CD4-positive, CD25-positive, alpha-beta regulatory T cell (primary cell): Measurements from ENCODE around the gene C6orf58. TPM values are rescaled to one million over a fixed set of nuclear protein-coding genes. Genes with fewer than 3 reads are reported as not detected.
"Not testable (repeated sequence)": the region's sequence is repeated elsewhere in the genome, so short reads cannot be mapped to it uniquely, and the experiment has no call there.

ENCODE experiments used
- ATAC-seq, 2 donors: fragments of 150-1000 bp; cut with Tn5 transposase; one replicate each; pipeline ENCODE4 v1.10.0; 2021; ENCODE audit warnings: low read depth in 2 of 2, moderate number of reproducible peaks in 2 of 2, moderate library complexity in 1 of 2
- DNase-seq, 3 donors: peaks; one replicate each; pipeline versions ENCODE4 v3.0.0 to v3.0.0-alpha.2; 2012 to 2022; ENCODE audit warnings: mixed read lengths in 1 of 3
- H3K27ac ChIP-seq: one replicate; pipeline ENCODE4 v1.7.0; 2013; ENCODE audit warnings: mild to moderate bottlenecking, low read length; ENCODE audit not compliant: insufficient read depth, poor library complexity, severe bottlenecking
- H3K27me3 ChIP-seq: one replicate; pipeline ENCODE4 v1.7.0; 2013; ENCODE audit warnings: low read length; ENCODE audit not compliant: control insufficient read depth, insufficient read depth
- H3K36me3 ChIP-seq: one replicate; pipeline ENCODE4 v1.7.0; 2013; ENCODE audit warnings: mild to moderate bottlenecking, low read length, moderate library complexity; ENCODE audit not compliant: control insufficient read depth, insufficient read depth
- H3K4me1 ChIP-seq: 2 replicates; pipeline ENCODE4 v1.7.0; 2013; ENCODE audit warnings: mild to moderate bottlenecking, low read length; ENCODE audit not compliant: insufficient read depth, control insufficient read depth, poor library complexity, severe bottlenecking
- H3K4me3 ChIP-seq: one replicate; pipeline ENCODE4 v1.7.0; 2013; ENCODE audit warnings: low read depth, mild to moderate bottlenecking, low read length, moderate library complexity
- H3K9me3 ChIP-seq, 2 experiments: 1 replicate in 1 of 2; 2 replicates in 1 of 2; pipeline ENCODE4 v1.7.0; 2013; ENCODE audit warnings: low read length in 2 of 2, mild to moderate bottlenecking in 1 of 2, moderate library complexity in 1 of 2; ENCODE audit not compliant: control insufficient read depth in 2 of 2
- H3K27ac Mint-ChIP-seq, 3 donors: one replicate each; pipeline ENCODE4 v1.8.0; 2020 to 2022; ENCODE audit warnings: mild to moderate bottlenecking in 3 of 3, mixed read lengths in 3 of 3, moderate library complexity in 2 of 3
- H3K27me3 Mint-ChIP-seq: one replicate; pipeline ENCODE4 v1.8.0; 2022; ENCODE audit warnings: mild to moderate bottlenecking, mixed read lengths
- H3K36me3 Mint-ChIP-seq: one replicate; pipeline ENCODE4 v1.8.0; 2020; ENCODE audit warnings: mixed read lengths
- H3K4me1 Mint-ChIP-seq, 4 donors: one replicate each; pipeline ENCODE4 v1.8.0; 2020 to 2022; ENCODE audit warnings: mixed read lengths in 4 of 4, mild to moderate bottlenecking in 1 of 4
- H3K4me3 Mint-ChIP-seq, 4 donors: one replicate each; pipeline ENCODE4 v1.8.0; 2020 to 2022; ENCODE audit warnings: mild to moderate bottlenecking in 4 of 4, mixed read lengths in 4 of 4, moderate library complexity in 3 of 4
- H3K9me3 Mint-ChIP-seq, 7 donors: one replicate each; pipeline ENCODE4 v1.8.0; 2020 to 2022; ENCODE audit warnings: mixed read lengths in 7 of 7, mild to moderate bottlenecking in 3 of 7, moderate library complexity in 2 of 7
- polyA plus RNA-seq, 4 donors: library from polyadenylated mRNA; unstranded; fragments of 300-500 nt; fragmentation: Illumina TruSeq; gene quantifications; one replicate each; pipeline ENCODE4 v1.2.3, GENCODE V29; 2021
- total RNA-seq: library from RNA; stranded (reverse); gene quantifications from one replicate; pipeline ENCODE4 v1.2.3, GENCODE V29; 2022

C6orf58 gene
- total and polyA plus RNA-seq, 5 donors from 2014 or later, result not detected

GRCh38 chr6:127593456-127593855 is 16.5 kb downstream of the C6orf58 start:
- not testable (repeated sequence) for H3K36me3 ChIP-seq, H3K4me1 ChIP-seq, H3K9me3 Mint-ChIP-seq, DNase-seq, H3K27ac Mint-ChIP-seq, H3K36me3 Mint-ChIP-seq, H3K27me3 ChIP-seq, H3K27me3 Mint-ChIP-seq, ATAC-seq, H3K4me3 Mint-ChIP-seq, H3K4me1 Mint-ChIP-seq, H3K9me3 ChIP-seq, H3K27ac ChIP-seq, H3K4me3 ChIP-seq

DNA sequence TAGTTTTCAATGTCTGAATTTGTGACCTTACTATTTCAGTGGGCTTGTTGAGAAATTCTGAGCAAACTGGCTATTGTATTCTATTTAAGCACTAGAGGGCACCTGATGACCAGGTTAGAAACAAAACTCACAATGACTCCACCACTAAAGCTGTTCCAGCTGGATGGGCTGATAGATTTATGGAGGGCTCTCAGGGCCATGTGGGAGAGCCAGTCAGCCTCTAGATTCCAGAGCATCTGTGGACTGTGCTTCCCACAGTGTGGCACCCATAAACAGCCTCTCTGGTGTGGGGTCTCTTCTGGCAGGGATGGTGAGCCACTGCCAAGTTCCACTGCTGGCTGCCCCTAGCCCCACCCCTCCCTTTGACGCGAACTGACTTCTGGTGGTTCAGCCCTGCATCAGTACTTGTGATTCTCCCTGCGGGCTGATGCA is 29.2 kb downstream of the C6orf58 start:
- DNase-seq, result no peak
- Histone ChIP-seq H3K27ac (no peak overlapping the region), H3K4me1 (no peaks in the 10 kb centered on the region), H3K4me3 (no peak overlapping the region), H3K36me3 (no peaks in the 10 kb centered on the region), H3K9me3 (no peaks in the 10 kb centered on the region), H3K27me3 (no peaks in the 10 kb centered on the region)
- Mint-ChIP-seq H3K36me3 (no peaks in the 10 kb centered on the region), H3K27ac (no peak overlapping the region), H3K4me1 (no peaks in the 10 kb centered on the region), H3K27me3 (no peaks in the 10 kb centered on the region), H3K4me3 (no peak overlapping the region), H3K9me3 (peaks cover 0 to 7% (median 0%) of the 10 kb centered on the region in 7 donors)
- no peak for ATAC-seq

- H3K4me1 ChIP-seq, result no peaks in the 10 kb centered on the region
- H3K4me3 ChIP-seq, result no peak overlapping the region
- H3K9me3 ChIP-seq, result no peaks in the 10 kb centered on the region
- H3K27me3 ChIP-seq, result no peaks in the 10 kb centered on the region
- no peaks in the 10 kb centered on the region for H3K36me3 Mint-ChIP-seq
- H3K36me3 ChIP-seq, result no peaks in the 10 kb centered on the region
- H3K4me3 Mint-ChIP-seq, result no peak overlapping the region
- H3K27me3 Mint-ChIP-seq, result no peaks in the 10 kb centered on the region
- peaks cover 0 to 2% (median 0%) of the 10 kb centered on the region in 7 donors for H3K9me3 Mint-ChIP-seq
- no peak for ATAC-seq
- H3K27ac Mint-ChIP-seq, result no peak overlapping the region
- H3K4me1 Mint-ChIP-seq, result no peaks in the 10 kb centered on the region
- no peak overlapping the region for H3K27ac ChIP-seq
- DNase-seq, result no peak
These were observed 31.7 kb downstream of the C6orf58 start for GRCh38 chr6:127608554-127609270.

DNA sequence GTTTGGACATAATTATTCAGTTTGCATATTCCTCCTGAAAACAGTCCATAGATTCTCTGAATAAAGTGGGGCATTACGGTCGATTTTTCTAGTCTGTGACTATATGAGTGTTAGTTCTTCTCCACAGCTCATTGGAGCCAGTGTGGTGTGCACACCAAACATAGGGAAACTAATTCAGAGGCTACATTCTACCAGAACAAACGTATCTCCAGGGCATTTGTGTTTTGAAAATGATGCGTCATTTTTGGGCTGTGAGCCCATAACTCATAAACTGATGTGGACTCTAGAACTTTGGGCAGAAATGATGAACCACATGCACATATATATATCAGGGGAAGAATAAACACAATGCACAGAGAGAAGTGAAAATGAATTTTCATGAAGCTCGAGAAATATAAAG is 41.8 kb downstream of the C6orf58 start:
- H3K4me1 ChIP-seq, result no peaks in the 10 kb centered on the region
- ATAC-seq, result no peak
- DNase-seq, result no peak
- Mint-ChIP-seq H3K4me3 (no peak overlapping the region), H3K36me3 (no peaks in the 10 kb centered on the region), H3K27ac (no peak overlapping the region), H3K9me3 (peaks cover 0 to 3% (median 0%) of the 10 kb centered on the region in 7 donors), H3K27me3 (no peaks in the 10 kb centered on the region), H3K4me1 (no peaks in the 10 kb centered on the region)
- no peak overlapping the region for H3K4me3 ChIP-seq
- no peaks in the 10 kb centered on the region for H3K36me3 ChIP-seq
- no peaks in the 10 kb centered on the region for H3K9me3 ChIP-seq
- no peak overlapping the region for H3K27ac ChIP-seq
- H3K27me3 ChIP-seq, result no peaks in the 10 kb centered on the region

- DNase-seq (no peak), ATAC-seq (no peak)
- Mint-ChIP-seq H3K4me3 (no peak overlapping the region), H3K4me1 (no peaks in the 10 kb centered on the region), H3K27me3 (peaks cover 4% of the 10 kb centered on the region), H3K27ac (no peak overlapping the region), H3K36me3 (no peaks in the 10 kb centered on the region), H3K9me3 (peaks cover 0 to 2% (median 0%) of the 10 kb centered on the region in 7 donors)
- H3K36me3 ChIP-seq, result no peaks in the 10 kb centered on the region
- no peaks in the 10 kb centered on the region for H3K4me1 ChIP-seq
- no peak overlapping the region for H3K4me3 ChIP-seq
- H3K9me3 ChIP-seq, result no peaks in the 10 kb centered on the region
- no peak overlapping the region for H3K27ac ChIP-seq
- H3K27me3 ChIP-seq, result no peaks in the 10 kb centered on the region
These were observed 53.8 kb downstream of the C6orf58 start for GRCh38 chr6:127630800-127631199.

GRCh38 chr6:127634178-127634577 is 57.2 kb downstream of the C6orf58 start:
- Mint-ChIP-seq H3K9me3 (peaks cover 0 to 2% (median 0%) of the 10 kb centered on the region in 7 donors), H3K4me3 (no peak overlapping the region), H3K27me3 (peaks cover 4% of the 10 kb centered on the region), H3K36me3 (no peaks in the 10 kb centered on the region), H3K4me1 (no peaks in the 10 kb centered on the region), H3K27ac (no peak overlapping the region)
- DNase-seq (no peak), ATAC-seq (no peak)
- H3K27ac ChIP-seq, result no peak overlapping the region
- no peaks in the 10 kb centered on the region for H3K9me3 ChIP-seq
- no peak overlapping the region for H3K4me3 ChIP-seq
- H3K36me3 ChIP-seq, result no peaks in the 10 kb centered on the region
- no peaks in the 10 kb centered on the region for H3K4me1 ChIP-seq
- H3K27me3 ChIP-seq, result no peaks in the 10 kb centered on the region

DNA sequence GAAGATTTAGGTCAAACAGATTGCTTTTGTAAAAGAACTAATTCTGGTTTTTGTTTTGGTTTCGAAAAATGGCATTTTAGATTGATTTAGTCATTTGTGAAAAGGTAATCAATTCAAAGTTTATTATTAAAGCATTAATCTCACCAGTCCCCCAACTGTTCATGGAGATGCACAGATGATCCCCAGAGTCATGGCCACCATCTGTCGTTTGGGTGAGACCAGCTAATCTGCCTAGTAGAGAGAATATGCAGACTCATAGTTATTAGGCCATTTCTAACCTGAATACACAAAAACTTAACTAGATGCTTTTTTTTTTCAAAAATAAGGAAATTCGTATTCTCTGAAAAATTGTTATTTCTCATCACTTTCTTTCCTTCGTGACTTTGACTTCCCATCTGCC is 58.1 kb downstream of the C6orf58 start:
- DNase-seq (no peak), ATAC-seq (no peak)
- Mint-ChIP-seq H3K27ac (no peak overlapping the region), H3K4me1 (no peaks in the 10 kb centered on the region), H3K9me3 (peaks cover 0 to 2% (median 0%) of the 10 kb centered on the region in 7 donors), H3K4me3 (no peak overlapping the region), H3K36me3 (no peaks in the 10 kb centered on the region), H3K27me3 (peaks cover 4% of the 10 kb centered on the region)
- H3K36me3 ChIP-seq, result no peaks in the 10 kb centered on the region
- H3K4me1 ChIP-seq, result no peaks in the 10 kb centered on the region
- H3K27me3 ChIP-seq, result no peaks in the 10 kb centered on the region
- H3K27ac ChIP-seq, result no peak overlapping the region
- H3K9me3 ChIP-seq, result no peaks in the 10 kb centered on the region
- H3K4me3 ChIP-seq, result no peak overlapping the region

GRCh38 chr6:127637830-127638409 is 60.9 kb downstream of the C6orf58 start:
- Mint-ChIP-seq H3K27ac (peak overlapping the region in 1 of 3 donors; percentile 57), H3K4me1 (no peaks in the 10 kb centered on the region), H3K36me3 (no peaks in the 10 kb centered on the region), H3K4me3 (no peak overlapping the region), H3K9me3 (peaks cover 0 to 4% (median 0%) of the 10 kb centered on the region in 7 donors), H3K27me3 (no peaks in the 10 kb centered on the region)
- Histone ChIP-seq H3K36me3 (no peaks in the 10 kb centered on the region), H3K27me3 (peaks cover 4% of the 10 kb centered on the region), H3K27ac (no peak overlapping the region), H3K4me3 (no peak overlapping the region), H3K9me3 (no peaks in the 10 kb centered on the region), H3K4me1 (no peaks in the 10 kb centered on the region)
- DNase-seq (no peak), ATAC-seq (no peak)
